Measurements from ENCODE around the gene ALK.

Gene ALK

DNA sequence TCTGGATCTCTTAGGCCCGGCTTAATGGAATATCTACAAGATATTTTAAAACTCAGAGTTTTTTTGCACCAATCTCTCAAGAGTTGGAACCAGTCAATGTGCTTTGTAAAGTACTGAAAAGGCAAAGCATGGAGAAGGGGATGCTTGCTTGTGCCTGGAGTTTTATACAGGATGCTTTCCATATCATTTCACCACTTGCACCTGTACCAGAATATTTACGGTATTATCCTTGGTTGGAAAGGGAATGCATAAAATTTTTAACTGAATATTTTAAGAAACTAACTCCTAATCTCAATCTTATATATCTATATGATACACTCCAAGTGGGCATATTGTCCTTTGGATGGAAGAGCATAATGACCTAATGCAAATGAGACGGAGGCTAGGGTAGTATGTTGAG is 487.5 kb downstream of the ALK start:
- Histone ChIP-seq H3K4ac (ENCODE audit: low read length) (no peak overlapping the region), H2BK12ac (ENCODE audit: low read length) (no peak overlapping the region), H3K4me1 (ENCODE audit: control insufficient read depth in 2 of 2, insufficient read depth in 1 of 2, low read depth in 1 of 2, low read length in 2 of 2) (no peaks in the 10 kb centered on the region), H3K27ac (replicated peaks; ENCODE audit: low read length) (no peak overlapping the region), H2AK5ac (ENCODE audit: low read depth, low read length) (no peak overlapping the region), H3K23ac (ENCODE audit: low read depth, low read length, poor library complexity) (no peak overlapping the region), H3K27me3 (ENCODE audit: control insufficient read depth in 3 of 3, insufficient read depth in 3 of 3, low read depth in 1 of 3, low read length in 3 of 3) (no peaks in the 10 kb centered on the region), H3K9me3 (replicated peaks in 1 of 2; ENCODE audit: control insufficient read depth in 2 of 2, insufficient read depth in 1 of 2, low read depth in 1 of 2, low read length in 2 of 2) (no peaks in the 10 kb centered on the region), H2BK15ac (ENCODE audit: low read length) (no peak overlapping the region), H4K91ac (ENCODE audit: low read depth, low read length, poor library complexity) (no peak overlapping the region), H3K18ac (ENCODE audit: low read length) (no peak overlapping the region), H3K4me3 (ENCODE audit: low read length in 2 of 2) (no peak overlapping the region), H2AFZ (ENCODE audit: low read length) (no peak overlapping the region), H3K14ac (ENCODE audit: low read length) (no peak overlapping the region), H3K4me2 (ENCODE audit: insufficient read depth, low read length, poor library complexity, severe bottlenecking) (no peak overlapping the region), H2BK5ac (ENCODE audit: low read length) (no peak overlapping the region), H3K36me3 (replicated peaks in 1 of 2; ENCODE audit: control insufficient read depth in 2 of 2, insufficient read depth in 2 of 2, low read length in 2 of 2) (no peaks in the 10 kb centered on the region), H3K9ac (ENCODE audit: low read depth, low read length, poor library complexity) (no peak overlapping the region), H4K8ac (ENCODE audit: low read depth, low read length) (no peak overlapping the region), H2BK120ac (ENCODE audit: low read depth, low read length) (no peak overlapping the region), H3K79me1 (ENCODE audit: low read depth, low read length) (no peaks in the 10 kb centered on the region)
- DNase-seq (ENCODE audit: low spot score) = no peak
- no CpG with 5 or more reads among the region's 3 CpGs for WGBS, 2 donors (ENCODE audit: extremely low coverage in 2 of 2, insufficient read length in 2 of 2, insufficient replicate concordance in 1 of 2)

DNA sequence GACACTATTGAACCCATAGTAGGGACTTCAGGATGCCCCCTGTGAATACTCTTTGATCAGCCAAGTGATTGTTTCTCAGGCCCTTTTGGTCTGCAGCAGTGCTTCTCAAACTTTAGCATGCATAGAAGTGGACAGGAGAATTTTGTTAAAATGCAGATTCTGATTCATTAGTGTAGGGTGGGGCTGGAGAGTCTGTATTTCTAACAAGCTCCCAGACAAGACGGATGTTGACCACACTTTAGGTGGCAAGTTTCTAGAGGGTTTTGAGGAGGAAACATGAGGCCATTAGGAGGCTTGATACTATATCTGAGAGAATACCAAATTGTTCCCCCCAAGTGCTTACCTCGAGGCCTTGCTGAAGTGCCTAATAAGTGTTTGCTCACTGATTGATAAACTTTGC is 488.3 kb downstream of the ALK start:
- no peak overlapping the region for H2AK5ac ChIP-seq (ENCODE audit: low read depth, low read length)
- DNase-seq (ENCODE audit: low spot score) = no peak
- no peak overlapping the region for H4K91ac ChIP-seq (ENCODE audit: low read depth, low read length, poor library complexity)
- H2BK15ac ChIP-seq (ENCODE audit: low read length) = no peak overlapping the region
- no peaks in the 10 kb centered on the region for H3K9me3 ChIP-seq (replicated peaks in 1 of 2; ENCODE audit: control insufficient read depth in 2 of 2, insufficient read depth in 1 of 2, low read depth in 1 of 2, low read length in 2 of 2)
- H3K4me2 ChIP-seq (ENCODE audit: insufficient read depth, low read length, poor library complexity, severe bottlenecking) = no peak overlapping the region
- H2BK12ac ChIP-seq (ENCODE audit: low read length) = no peak overlapping the region
- no peaks in the 10 kb centered on the region for H3K36me3 ChIP-seq (replicated peaks in 1 of 2; ENCODE audit: control insufficient read depth in 2 of 2, insufficient read depth in 2 of 2, low read length in 2 of 2)
- H2BK5ac ChIP-seq (ENCODE audit: low read length) = no peak overlapping the region
- H3K18ac ChIP-seq (ENCODE audit: low read length) = no peak overlapping the region
- H3K4me1 ChIP-seq (ENCODE audit: control insufficient read depth in 2 of 2, insufficient read depth in 1 of 2, low read depth in 1 of 2, low read length in 2 of 2) = no peaks in the 10 kb centered on the region
- no peak overlapping the region for H3K23ac ChIP-seq (ENCODE audit: low read depth, low read length, poor library complexity)
- WGBS, 2 donors (ENCODE audit: extremely low coverage in 2 of 2, insufficient read length in 2 of 2, insufficient replicate concordance in 1 of 2) = no CpG with 5 or more reads among the region's 2 CpGs
- no peaks in the 10 kb centered on the region for H3K27me3 ChIP-seq (ENCODE audit: control insufficient read depth in 3 of 3, insufficient read depth in 3 of 3, low read depth in 1 of 3, low read length in 3 of 3)
- no peak overlapping the region for H2AFZ ChIP-seq (ENCODE audit: low read length)
- no peak overlapping the region for H4K8ac ChIP-seq (ENCODE audit: low read depth, low read length)
- H3K79me1 ChIP-seq (ENCODE audit: low read depth, low read length) = no peaks in the 10 kb centered on the region
- no peak overlapping the region for H3K27ac ChIP-seq (replicated peaks; ENCODE audit: low read length)
- no peak overlapping the region for H3K4me3 ChIP-seq (ENCODE audit: low read length in 2 of 2)
- H3K9ac ChIP-seq (ENCODE audit: low read depth, low read length, poor library complexity) = no peak overlapping the region
- no peak overlapping the region for H2BK120ac ChIP-seq (ENCODE audit: low read depth, low read length)
- no peak overlapping the region for H3K14ac ChIP-seq (ENCODE audit: low read length)
- H3K4ac ChIP-seq (ENCODE audit: low read length) = no peak overlapping the region

DNA sequence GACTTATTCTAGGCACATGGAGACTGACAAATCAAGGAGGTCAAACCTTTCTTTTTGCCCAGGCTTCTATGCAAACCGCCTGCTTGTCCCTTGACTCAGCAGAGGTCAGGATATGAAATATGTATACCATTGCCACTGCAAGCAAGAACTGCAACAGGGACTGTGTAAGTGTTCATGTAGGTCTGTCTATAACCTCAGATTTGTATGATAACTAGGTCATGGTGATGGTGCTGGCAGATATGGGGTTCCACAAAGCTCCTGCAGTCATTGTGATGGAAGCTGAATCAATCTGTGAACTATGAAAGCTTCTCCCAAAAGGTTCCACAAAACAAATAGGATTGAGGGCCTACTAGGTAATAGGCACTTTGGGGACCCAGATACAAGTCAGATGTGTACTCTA is 489.9 kb downstream of the ALK start:
- Histone ChIP-seq H3K14ac (ENCODE audit: low read length) (no peak overlapping the region), H2BK12ac (ENCODE audit: low read length) (no peak overlapping the region), H3K9me3 (replicated peaks in 1 of 2; ENCODE audit: control insufficient read depth in 2 of 2, insufficient read depth in 1 of 2, low read depth in 1 of 2, low read length in 2 of 2) (no peaks in the 10 kb centered on the region), H2BK5ac (ENCODE audit: low read length) (no peak overlapping the region), H3K23ac (ENCODE audit: low read depth, low read length, poor library complexity) (no peak overlapping the region), H3K79me1 (ENCODE audit: low read depth, low read length) (no peaks in the 10 kb centered on the region), H3K4me2 (ENCODE audit: insufficient read depth, low read length, poor library complexity, severe bottlenecking) (no peak overlapping the region), H3K27me3 (ENCODE audit: control insufficient read depth in 3 of 3, insufficient read depth in 3 of 3, low read depth in 1 of 3, low read length in 3 of 3) (no peaks in the 10 kb centered on the region), H4K91ac (ENCODE audit: low read depth, low read length, poor library complexity) (no peak overlapping the region), H3K36me3 (replicated peaks in 1 of 2; ENCODE audit: control insufficient read depth in 2 of 2, insufficient read depth in 2 of 2, low read length in 2 of 2) (no peaks in the 10 kb centered on the region), H2AFZ (ENCODE audit: low read length) (no peak overlapping the region), H3K18ac (ENCODE audit: low read length) (no peak overlapping the region), H2BK15ac (ENCODE audit: low read length) (no peak overlapping the region), H3K4me1 (ENCODE audit: control insufficient read depth in 2 of 2, insufficient read depth in 1 of 2, low read depth in 1 of 2, low read length in 2 of 2) (no peaks in the 10 kb centered on the region), H3K9ac (ENCODE audit: low read depth, low read length, poor library complexity) (no peak overlapping the region), H3K27ac (replicated peaks; ENCODE audit: low read length) (no peak overlapping the region), H4K8ac (ENCODE audit: low read depth, low read length) (no peak overlapping the region), H3K4ac (ENCODE audit: low read length) (no peak overlapping the region), H2AK5ac (ENCODE audit: low read depth, low read length) (no peak overlapping the region), H2BK120ac (ENCODE audit: low read depth, low read length) (no peak overlapping the region), H3K4me3 (ENCODE audit: low read length in 2 of 2) (no peak overlapping the region)
- WGBS, 2 donors (ENCODE audit: extremely low coverage in 2 of 2, insufficient read length in 2 of 2, insufficient replicate concordance in 1 of 2) = no CpG with 5 or more reads among the region's 1 CpG
- no peak for DNase-seq (ENCODE audit: low spot score)

DNA sequence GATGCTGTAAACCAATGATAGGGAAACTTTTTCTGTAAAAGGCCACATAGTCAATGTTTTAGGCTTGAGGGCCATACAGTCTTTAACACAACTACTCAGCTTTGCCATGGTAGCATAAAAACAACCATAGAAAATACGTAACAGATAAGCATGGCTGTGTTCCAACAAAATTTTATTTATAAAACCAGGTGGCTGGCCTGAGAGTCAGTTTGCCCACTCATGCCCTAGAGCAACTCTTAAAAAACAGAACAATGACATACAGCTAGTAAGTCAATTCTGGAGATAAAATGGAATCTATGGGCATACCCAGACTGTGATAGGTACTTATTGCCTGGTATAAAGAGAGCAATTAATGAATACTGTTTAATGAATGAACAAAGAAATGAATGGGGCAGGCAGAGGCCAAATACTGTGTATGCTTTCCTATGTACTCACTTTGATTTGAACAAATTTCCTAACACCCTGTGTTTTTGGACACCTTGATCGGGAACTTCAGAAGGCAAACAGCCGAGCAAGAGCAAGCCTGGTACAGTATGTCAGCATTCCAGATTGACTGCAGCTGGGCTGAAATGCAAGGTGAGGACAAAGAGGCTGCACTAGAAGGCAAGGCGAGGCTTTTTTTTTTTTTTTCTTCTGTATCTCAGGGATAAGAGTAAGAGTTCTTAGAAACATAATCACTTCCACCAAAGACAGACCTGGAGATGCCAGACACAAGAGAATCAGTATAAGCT is 490.8 kb downstream of the ALK start:
- DNase-seq (ENCODE audit: low spot score) = no peak
- no peak overlapping the region for H4K8ac ChIP-seq (ENCODE audit: low read depth, low read length)
- no CpG with 5 or more reads among the region's 4 CpGs for WGBS, 2 donors (ENCODE audit: extremely low coverage in 2 of 2, insufficient read length in 2 of 2, insufficient replicate concordance in 1 of 2)

More for the DNA sequence above, 490.8 kb downstream of the ALK start:
- Histone ChIP-seq H3K27me3 (ENCODE audit: control insufficient read depth in 3 of 3, insufficient read depth in 3 of 3, low read depth in 1 of 3, low read length in 3 of 3) (no peaks in the 10 kb centered on the region), H3K79me1 (ENCODE audit: low read depth, low read length) (no peaks in the 10 kb centered on the region), H3K23ac (ENCODE audit: low read depth, low read length, poor library complexity) (no peak overlapping the region), H3K4ac (ENCODE audit: low read length) (no peak overlapping the region), H2AFZ (ENCODE audit: low read length) (no peak overlapping the region), H2BK120ac (ENCODE audit: low read depth, low read length) (no peak overlapping the region), H3K4me1 (ENCODE audit: control insufficient read depth in 2 of 2, insufficient read depth in 1 of 2, low read depth in 1 of 2, low read length in 2 of 2) (no peaks in the 10 kb centered on the region), H2BK12ac (ENCODE audit: low read length) (no peak overlapping the region), H3K27ac (replicated peaks; ENCODE audit: low read length) (no peak overlapping the region), H3K9me3 (replicated peaks in 1 of 2; ENCODE audit: control insufficient read depth in 2 of 2, insufficient read depth in 1 of 2, low read depth in 1 of 2, low read length in 2 of 2) (no peaks in the 10 kb centered on the region), H3K36me3 (replicated peaks in 1 of 2; ENCODE audit: control insufficient read depth in 2 of 2, insufficient read depth in 2 of 2, low read length in 2 of 2) (no peaks in the 10 kb centered on the region), H3K14ac (ENCODE audit: low read length) (no peak overlapping the region), H3K9ac (ENCODE audit: low read depth, low read length, poor library complexity) (no peak overlapping the region), H3K18ac (ENCODE audit: low read length) (no peak overlapping the region), H2AK5ac (ENCODE audit: low read depth, low read length) (no peak overlapping the region), H2BK5ac (ENCODE audit: low read length) (no peak overlapping the region), H4K91ac (ENCODE audit: low read depth, low read length, poor library complexity) (no peak overlapping the region), H3K4me2 (ENCODE audit: insufficient read depth, low read length, poor library complexity, severe bottlenecking) (no peak overlapping the region), H3K4me3 (ENCODE audit: low read length in 2 of 2) (no peak overlapping the region), H2BK15ac (ENCODE audit: low read length) (no peak overlapping the region)

All from neuronal stem cell (in vitro differentiated cells).